Uterus (tissue), 4 donors: Measurements from ENCODE around the gene ZC3H12D. TPM values are rescaled to one million over a fixed set of nuclear protein-coding genes. Genes with fewer than 3 reads are reported as not detected.
A peak's percentile ranks its signal among the peaks of the same experiment; 100 is the strongest.

Source experiments
- DNase-seq, 2 donors: peaks; one replicate each; pipeline ENCODE4 v3.0.0-alpha.2; 2019 to 2020
- H3K27ac ChIP-seq, 2 donors: fragments of 200-600 bp; sonication (generic); 1 replicate in 1 of 2; 2 replicates in 1 of 2; pipeline ENCODE4 v1.5.1; 2016 to 2018
- H3K27me3 ChIP-seq, 2 donors: fragments of 200-600 bp; sonication (generic); one replicate each; pipeline ENCODE4 v1.5.1; 2018 to 2019; ENCODE audit warnings: control low read depth in 1 of 2
- H3K36me3 ChIP-seq, 2 donors: fragments of 200-600 bp; sonication (generic); one replicate each; pipeline ENCODE4 v1.5.1; 2019; ENCODE audit warnings: control low read depth in 1 of 2
- H3K4me1 ChIP-seq, 2 donors: fragments of 200-600 bp; sonication (generic); one replicate each; pipeline ENCODE4 v1.5.1; 2018 to 2019; ENCODE audit warnings: control low read depth in 1 of 2
- H3K4me3 ChIP-seq, 2 donors: fragments of 200-600 bp; sonication (generic); 1 replicate in 1 of 2; 2 replicates in 1 of 2; pipeline ENCODE4 v1.5.1; 2018 to 2019; ENCODE audit warnings: mild to moderate bottlenecking in 1 of 2
- H3K9me3 ChIP-seq, 2 donors: fragments of 200-600 bp; sonication (generic); one replicate each; pipeline ENCODE4 v1.5.1; 2019; ENCODE audit warnings: control low read depth in 1 of 2
- CTCF ChIP-seq, 4 experiments: fragments of 200-600 bp in 2 of 4; fragments of 450-650 bp in 2 of 4; sonication (generic) in 2 of 4; IDR thresholded peaks; one replicate each; pipeline ENCODE4 v1.5.1; 2016 to 2019; ENCODE audit warnings: antibody characterized with exemption in 4 of 4, mild to moderate bottlenecking in 2 of 4, moderate library complexity in 1 of 4
- POLR2A ChIP-seq, 2 donors: fragments of 450-650 bp; IDR thresholded peaks; one replicate each; pipeline ENCODE4 v1.6.1; 2016; ENCODE audit warnings: antibody characterized with exemption in 2 of 2, mild to moderate bottlenecking in 1 of 2, moderate library complexity in 1 of 2
- intact Hi-C: fragments of 100-400 bp; cut with DNase I; formaldehyde crosslinking; loops from one replicate; pipeline ENCODE4 v1.15.1; 2023; ENCODE audit warnings: low total_unique reads
- total RNA-seq, 4 donors: library from RNA; depleted of rRNA in 3 of 4; stranded (reverse); fragments of >200 nt in 3 of 4; gene quantifications; one replicate each; pipeline versions ENCODE4 v1.1.0 to v1.2.4, GENCODE V29; 2014 to 2023
- donor health status: DM: yes; HTN: yes; CAD: no.

ZC3H12D gene
- total RNA-seq, 4 donors from 2014 or later, result 0.26 to 1.7 (median 0.40) TPM; not detected in 1

DNA sequence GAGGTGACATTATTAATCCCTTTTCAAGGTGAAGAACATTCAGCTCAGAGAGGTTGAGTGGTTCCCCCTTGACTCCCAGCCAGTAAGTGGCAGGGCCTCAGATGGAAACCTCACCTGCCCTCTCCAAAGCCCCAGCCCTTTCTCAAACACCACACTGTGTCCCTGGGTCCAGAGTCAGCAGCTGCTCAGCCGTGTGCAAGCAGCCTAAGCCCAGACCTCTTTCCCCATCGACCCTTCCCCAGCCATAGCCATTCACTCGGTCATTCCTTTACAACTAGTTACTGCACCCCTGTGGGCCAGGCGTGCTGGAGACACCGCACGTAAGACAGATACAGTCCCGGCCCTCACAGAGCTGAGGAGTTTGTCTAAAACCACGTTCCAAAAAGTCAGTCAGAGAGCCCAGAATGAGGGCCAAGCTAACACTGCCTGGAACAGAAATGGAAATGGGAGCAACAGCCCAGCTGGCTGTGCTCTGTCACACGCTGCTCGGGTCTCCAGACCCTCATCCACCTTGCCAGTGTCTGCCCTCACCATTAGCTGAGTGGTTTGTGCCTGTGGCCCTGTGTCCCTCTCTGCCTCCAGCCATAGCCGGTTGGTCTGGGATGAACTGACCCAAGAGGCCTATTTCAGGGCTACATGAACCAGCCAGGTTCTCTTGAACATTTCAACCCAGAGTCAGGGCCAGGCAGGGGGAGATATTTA lies 29.6 kb downstream of the ZC3H12D start:
- H3K36me3 ChIP-seq, result no peaks in the 10 kb centered on the region
- H3K4me3 ChIP-seq, result no peak overlapping the region
- intact Hi-C loops, result no loop called here
- peaks cover 0 to 14% of the 10 kb centered on the region in 2 donors for H3K4me1 ChIP-seq
- no peak for TF ChIP-seq CTCF (IDR thresholded peaks at IDR 0.05)
- no peak for TF ChIP-seq POLR2A (IDR thresholded peaks at IDR 0.05)
- peak overlapping the region in 1 of 2 donors; percentile 60 for H3K27ac ChIP-seq
- no peaks in the 10 kb centered on the region for H3K9me3 ChIP-seq
- no peaks in the 10 kb centered on the region for H3K27me3 ChIP-seq
- no peak for DNase-seq

DNA sequence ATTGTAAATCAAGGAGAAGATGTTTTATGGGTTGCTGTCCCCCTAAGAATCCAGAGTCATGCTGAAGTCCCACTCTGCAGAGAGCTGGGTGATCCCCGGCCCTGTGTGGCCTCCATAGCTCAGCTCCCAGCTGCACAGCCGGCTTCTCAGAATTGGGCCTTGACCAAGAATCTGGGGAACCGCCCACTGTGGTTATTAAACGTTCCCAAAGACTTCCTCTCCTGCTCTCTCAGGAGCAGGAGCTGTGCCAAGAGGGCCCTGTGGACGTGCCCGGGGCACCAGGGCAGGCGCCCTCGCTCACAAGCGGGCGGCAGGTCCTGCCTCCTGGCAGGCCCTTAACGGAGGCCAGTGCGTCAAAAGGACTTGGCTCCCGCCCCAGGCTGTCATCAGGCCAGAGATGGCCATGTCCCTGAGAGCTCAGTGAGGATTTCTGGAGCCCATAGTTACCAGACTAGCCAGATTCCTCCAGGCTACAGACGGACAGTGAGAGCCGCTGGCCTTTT lies 30.4 kb downstream of the ZC3H12D start:
- intact Hi-C loops, result no loop called here
- Histone ChIP-seq H3K27me3 (no peaks in the 10 kb centered on the region), H3K4me1 (peaks cover 0 to 14% of the 10 kb centered on the region in 2 donors), H3K9me3 (no peaks in the 10 kb centered on the region), H3K27ac (peak overlapping the region; percentile 17 to 60), H3K36me3 (no peaks in the 10 kb centered on the region), H3K4me3 (no peak overlapping the region)
- TF ChIP-seq POLR2A (IDR thresholded peaks at IDR 0.05), result no peak
- no peak for TF ChIP-seq CTCF (IDR thresholded peaks at IDR 0.05)
- peak; percentile 88 to 91 for DNase-seq

DNA sequence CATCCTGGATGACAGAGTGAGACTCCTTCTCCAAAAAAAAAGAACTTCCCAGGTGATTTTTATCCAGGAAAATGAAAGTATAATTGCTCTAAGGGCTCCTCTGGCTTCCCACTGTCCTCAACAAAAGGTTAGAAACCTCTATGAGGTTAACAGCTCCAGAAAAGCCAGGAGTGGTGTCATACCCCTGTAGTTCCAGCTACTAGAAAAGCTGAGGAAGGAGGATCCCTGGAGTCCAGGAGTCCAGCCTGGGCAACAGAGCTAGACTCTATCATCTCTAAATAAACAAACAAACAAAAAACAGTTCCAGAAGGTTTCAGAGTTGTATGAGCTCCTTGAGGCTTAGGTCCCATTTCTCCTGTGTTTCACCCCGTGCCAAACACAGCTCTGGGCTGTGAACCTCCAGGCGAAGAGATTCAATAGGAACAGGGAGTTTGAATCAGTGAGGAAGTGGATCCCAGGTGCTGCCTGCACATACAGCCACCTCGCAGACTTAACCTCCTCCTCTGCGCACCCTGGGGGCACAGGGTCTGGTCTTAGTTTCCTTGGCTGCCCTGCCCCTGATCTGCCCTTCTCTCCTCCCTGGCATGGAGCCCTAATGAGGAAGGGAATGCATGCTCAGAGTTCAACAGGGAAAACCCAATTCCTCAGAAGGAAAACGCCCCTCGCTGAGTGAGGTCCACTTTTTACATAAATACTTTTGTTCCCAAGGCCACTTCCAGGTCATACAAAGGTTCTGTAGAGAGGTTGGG lies 31.0 kb downstream of the ZC3H12D start:
- intact Hi-C loops, result no loop called here
- H3K4me3 ChIP-seq, result no peak overlapping the region
- H3K4me1 ChIP-seq, result peaks cover 0 to 14% of the 10 kb centered on the region in 2 donors

GRCh38 chr6:149452037-149452939 lies 32.5 kb downstream of the ZC3H12D start:
- no peaks in the 10 kb centered on the region for H3K9me3 ChIP-seq
- TF ChIP-seq CTCF (IDR thresholded peaks at IDR 0.05) (no peak), POLR2A (IDR thresholded peaks at IDR 0.05) (no peak)
- no peak overlapping the region for H3K27ac ChIP-seq
- DNase-seq, result no peak
- no peaks in the 10 kb centered on the region for H3K27me3 ChIP-seq
- H3K36me3 ChIP-seq, result no peaks in the 10 kb centered on the region
- intact Hi-C loops, result no loop called here
- H3K4me1 ChIP-seq, result peaks cover 0 to 14% of the 10 kb centered on the region in 2 donors
- no peak overlapping the region for H3K4me3 ChIP-seq

More for the DNA sequence above, 31.0 kb downstream of the ZC3H12D start:
- TF ChIP-seq CTCF (IDR thresholded peaks at IDR 0.05), result no peak
- no peak for TF ChIP-seq POLR2A (IDR thresholded peaks at IDR 0.05)
- Histone ChIP-seq H3K9me3 (no peaks in the 10 kb centered on the region), H3K36me3 (no peaks in the 10 kb centered on the region), H3K27ac (peak overlapping the region; percentile 17 to 60), H3K27me3 (no peaks in the 10 kb centered on the region)
- DNase-seq, result no peak
